Measurements from ENCODE around the gene MAD1L1.
A peak's percentile ranks its signal among the peaks of the same experiment; 100 is the strongest.

The MAD1L1 gene

GRCh38 chr7:2114052-2114451 is 118.7 kb downstream of the MAD1L1 start:
- DNase-seq: peak; percentile 46 to 60

DNA sequence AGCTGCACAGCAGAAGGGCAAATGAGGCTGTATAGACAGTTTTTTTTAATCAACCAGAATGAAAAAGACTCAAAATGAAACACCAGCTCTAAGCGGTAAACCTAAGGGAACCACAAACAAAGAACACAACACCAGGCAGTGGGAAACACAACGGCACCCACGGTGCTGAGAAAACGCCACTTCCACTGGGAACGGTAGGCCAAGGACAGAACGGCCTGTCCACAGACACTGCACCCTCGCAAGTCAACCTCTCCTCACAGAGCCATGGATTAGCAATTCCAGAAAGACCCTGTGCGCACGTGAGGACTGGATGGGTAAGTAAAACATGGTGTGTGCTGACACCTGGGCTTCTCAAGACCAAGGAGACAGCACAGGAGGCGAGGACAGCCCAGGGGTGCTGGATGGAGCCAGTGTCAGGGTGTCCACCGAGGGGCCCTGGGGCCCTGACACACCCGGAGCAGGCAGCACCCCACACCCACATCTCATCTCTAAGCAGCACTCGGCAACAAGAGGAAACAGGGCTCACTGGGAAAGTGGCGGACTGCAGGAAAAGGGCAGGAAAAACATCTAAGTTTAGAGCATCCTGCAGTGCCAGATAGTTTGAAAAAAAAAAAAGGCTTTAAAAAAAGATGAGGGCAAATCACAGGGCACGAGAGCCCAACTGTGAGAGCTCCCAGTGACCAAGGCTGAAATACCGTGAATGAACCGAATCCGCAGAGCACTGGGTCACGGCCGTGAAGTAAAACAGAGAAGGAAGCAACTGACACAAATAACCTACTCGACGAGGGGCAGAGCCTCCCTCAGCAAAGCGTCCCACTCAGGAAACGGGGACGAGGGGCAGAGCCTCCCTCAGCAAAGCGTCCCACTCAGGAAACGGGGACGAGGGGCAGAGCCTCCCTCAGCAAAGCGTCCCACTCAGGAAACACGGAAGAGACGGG is 120.2 kb downstream of the MAD1L1 start:
- peak in 1 of 2 donors; percentile 25 for DNase-seq

GRCh38 chr7:2111568-2111967 is 121.2 kb downstream of the MAD1L1 start:
- DNase-seq: no peak

DNA sequence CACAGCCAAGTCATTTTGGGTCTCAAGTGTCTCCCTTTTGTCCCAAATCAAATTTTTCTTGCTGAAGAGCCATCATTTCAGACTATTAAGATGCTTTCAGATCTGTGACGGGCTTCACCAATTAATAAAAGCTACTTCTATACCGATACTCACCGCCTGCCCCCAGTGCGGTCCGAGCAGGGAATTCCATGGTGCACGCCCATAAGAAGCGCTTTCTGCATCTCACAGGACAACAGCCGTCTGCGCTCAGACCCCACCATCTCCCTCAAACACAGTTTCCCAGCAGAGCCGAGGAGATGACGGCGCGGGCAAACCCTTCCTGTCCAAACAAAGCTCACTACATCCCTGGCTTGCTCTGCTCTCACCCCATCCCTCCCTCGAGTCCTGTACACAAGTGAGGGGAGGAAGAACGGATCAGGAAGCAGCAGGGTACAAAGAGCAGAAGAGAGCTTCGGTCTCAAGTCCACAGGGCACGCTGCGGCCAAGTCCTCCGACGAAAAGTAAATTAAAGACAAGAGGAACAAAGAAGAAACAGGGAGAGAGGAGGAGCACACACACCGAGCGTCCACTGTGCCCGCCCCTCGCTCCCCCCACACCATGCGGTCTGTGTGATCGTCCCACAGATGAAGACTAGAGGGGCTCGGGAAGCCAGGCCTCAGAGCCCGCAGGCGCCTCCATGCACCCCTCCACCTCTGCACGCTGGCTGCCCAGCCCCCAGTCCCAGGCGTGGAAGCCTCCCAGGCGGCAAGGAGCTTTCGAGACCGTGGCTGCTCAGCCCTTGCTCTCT is 121.9 kb downstream of the MAD1L1 start:
- no peak for DNase-seq

DNA sequence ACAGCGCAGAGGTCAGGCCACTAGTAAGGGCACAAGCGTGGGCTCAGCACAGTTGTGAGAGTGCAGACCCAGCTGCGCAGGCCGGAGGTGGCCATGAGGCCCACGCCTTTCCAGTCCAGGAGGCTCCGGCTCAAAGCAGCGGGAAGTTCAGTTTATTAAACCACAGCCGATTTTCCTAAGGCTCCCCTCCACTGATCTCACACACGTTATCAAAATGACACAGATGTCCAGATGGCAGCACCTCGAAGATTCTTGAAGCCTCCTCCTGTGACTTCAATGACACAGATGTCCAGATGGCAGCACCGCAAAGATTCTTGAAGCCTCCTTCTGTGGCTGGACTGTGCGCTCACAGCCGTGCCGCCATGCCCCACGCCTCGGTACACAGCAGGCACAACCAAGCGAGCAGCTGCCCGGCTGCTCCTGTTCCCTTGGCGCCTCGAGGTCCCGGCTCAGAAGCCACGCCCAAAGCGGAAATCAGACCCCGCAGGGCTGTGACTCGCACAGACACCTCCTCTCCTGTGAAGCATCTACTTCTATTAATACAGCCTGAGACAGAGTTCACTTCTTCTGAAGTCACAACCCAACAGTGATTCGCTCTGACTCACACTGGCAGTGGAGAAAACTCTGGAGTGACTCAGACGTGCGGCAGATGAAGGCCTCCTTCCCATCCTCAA is 122.7 kb downstream of the MAD1L1 start:
- peak; percentile 79 to 92 for DNase-seq

DNA sequence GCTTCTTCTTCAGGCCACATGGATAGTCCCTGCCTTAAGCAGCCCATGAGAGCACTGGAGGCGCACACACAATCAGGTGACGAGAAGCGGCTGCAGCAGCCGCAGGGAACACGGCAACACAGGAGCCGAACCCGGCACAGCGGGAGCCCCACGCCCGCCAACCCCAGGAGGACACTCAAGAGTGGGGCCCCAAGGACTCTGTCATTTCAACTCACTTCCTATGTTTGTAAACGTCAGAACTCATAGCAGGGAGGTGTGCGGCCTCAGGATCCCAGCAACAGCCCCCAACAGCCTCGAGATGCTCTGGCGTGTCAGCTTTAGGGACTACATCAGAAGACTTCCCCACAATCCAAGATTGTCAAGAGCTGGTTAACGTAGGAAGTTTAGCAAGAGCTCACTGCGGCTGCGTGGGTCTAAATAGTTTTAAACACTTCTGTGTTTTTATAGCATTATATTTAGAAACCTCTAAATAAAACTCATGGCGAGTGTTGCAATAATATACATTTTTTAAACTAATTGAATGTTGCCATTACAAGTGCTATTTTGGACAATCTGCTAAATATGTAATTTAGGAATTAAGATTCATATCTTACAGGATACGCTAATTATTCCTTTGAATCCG is 123.4 kb downstream of the MAD1L1 start:
- DNase-seq: peak; percentile 77 to 88

DNA sequence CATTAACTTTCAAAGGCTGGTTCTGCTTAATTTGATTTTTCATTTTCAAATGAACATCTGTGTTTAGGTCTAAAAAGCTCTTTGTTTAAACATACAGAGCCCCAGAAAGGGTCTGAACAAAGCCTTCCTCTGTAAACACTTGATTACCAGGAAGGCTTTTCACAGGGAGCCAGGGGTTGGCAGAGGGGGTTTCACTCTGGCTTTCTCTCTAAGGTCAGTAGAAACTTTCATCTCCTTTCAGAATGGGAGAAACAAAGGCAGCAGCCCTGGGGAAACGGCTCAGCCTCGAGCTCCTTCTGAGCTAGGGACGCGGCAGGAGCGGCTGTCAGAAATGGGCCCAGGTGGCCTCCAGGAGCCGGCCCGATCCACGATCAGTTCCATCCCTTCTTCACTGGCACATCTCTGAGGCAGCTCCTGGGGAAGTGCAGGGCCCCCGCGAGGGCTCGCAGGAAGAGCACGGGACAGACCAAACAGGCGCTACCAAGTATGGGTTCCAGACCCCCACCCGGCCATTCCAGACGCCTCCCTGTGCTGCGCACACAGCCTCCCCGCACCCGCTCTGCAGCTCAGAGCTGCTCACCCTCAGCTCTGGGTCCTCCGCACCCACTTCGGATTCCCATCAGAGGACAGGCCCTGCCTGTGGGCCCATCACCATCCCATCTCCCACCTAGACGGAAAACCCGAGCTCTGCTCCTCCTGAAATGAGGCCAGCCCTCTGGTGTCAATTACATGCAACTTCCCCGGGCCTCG is 124.1 kb downstream of the MAD1L1 start:
- no peak for DNase-seq

DNA sequence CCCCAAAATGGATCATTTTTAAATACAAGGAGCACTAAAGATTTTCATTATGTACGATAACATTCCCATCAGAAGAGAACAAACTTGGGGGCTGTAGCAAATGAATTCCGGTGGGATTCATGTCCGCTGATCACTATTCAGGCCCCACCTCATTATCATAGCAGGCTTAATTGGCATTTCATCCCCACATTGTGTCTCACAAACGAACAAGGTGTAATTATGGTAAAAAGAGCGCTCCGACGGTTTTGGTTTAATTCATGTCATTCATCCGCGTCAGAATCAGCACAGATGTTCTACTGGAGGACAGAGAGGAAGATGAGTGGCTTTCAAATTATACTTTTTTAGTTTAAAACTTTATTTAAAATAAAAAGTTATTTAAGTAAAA is 124.7 kb downstream of the MAD1L1 start:
- DNase-seq: no peak

- no peak for DNase-seq
Measured at GRCh38 chr7:2107386-2108070, 125.2 kb downstream of the MAD1L1 start.

- DNase-seq: no peak
Measured at GRCh38 chr7:2106924-2107323, 125.8 kb downstream of the MAD1L1 start.

- no peak for DNase-seq
Measured at GRCh38 chr7:2106440-2106839, 126.3 kb downstream of the MAD1L1 start.

DNA sequence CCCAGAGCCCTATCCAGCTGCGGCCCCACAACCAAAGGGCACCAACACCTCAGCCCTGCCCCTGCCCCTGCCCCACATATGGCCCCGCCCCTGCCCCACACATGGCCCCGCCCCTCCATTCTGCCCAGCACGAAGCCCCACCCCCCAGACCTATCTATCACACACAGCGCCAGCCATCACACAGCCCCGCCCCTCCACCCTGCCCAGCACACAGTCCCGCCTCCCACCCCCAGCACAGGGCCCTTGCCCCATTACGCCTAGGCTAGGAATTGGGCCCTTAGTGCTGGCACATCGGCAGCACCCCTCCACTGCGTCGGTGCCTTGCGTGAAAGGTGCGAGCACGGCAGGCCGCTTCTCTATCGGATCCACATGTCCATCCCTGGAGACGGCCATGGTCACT is 126.8 kb downstream of the MAD1L1 start:
- no peak for DNase-seq

GRCh38 chr7:2105280-2105679 is 127.5 kb downstream of the MAD1L1 start:
- DNase-seq: peak in 1 of 2 donors; percentile 32

DNA sequence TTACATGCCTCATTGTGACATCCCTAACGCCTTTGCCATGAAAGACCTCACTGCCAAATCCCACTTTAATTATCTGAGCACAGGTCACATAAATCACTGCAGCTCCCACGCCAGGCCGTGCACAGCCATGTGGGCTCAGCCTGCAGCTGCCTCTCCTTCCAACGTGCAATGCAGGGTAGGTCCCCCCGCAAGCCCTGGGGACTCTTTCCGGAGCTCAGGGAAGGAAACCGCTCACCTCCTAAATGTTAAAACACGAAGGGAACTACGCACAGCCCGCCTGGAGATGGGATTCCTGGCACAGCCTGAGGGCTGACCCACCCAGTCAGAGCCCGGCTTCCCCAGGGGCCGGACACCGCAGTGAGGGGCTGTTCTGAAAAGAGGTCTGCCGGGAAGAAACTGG is 128.0 kb downstream of the MAD1L1 start:
- no peak for DNase-seq

- DNase-seq: peak; percentile 80 to 90
Measured at GRCh38 chr7:2104107-2104710, 128.5 kb downstream of the MAD1L1 start.

DNA sequence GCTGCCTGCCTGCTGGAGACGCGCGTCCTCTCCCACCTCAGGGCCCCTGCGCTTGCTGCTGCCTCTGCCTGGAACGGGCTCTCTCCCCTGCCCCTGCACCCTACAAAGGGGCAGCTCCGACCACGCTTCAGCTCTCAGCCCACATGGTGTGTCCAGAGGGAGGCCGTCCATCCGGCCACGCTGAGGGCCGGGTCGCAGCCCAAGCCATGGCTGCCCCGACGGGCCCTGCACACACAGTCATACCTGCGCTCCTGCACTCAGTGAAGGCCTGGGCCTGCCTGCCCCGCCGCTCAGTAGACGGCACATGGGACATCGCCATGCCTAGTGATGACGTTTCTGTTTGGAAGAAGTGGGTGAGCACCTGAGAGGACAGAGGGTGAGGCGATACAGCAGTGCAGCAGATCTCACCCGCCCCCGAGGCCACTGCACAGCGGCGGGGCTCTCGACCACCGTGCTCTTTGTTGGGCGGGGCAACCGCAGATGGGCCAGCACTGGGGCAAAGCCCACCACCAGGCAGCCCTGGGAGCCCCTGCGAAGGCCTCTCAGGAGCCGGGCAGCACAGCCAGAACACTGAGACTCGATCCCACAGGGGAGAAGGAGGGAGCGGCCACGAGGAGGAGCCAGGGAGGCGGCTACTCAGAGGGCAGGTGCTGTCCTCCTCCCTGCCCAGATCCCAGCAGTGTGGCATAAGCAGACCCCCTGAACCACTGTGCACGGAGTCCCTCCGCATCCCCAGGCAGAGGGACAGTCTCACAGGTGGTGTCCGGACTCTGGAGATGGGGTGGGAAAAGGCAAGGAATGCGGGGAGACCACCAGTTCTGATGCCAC is 129.5 kb downstream of the MAD1L1 start:
- no peak for DNase-seq

- DNase-seq: no peak
Measured at GRCh38 chr7:2102375-2102723, 130.4 kb downstream of the MAD1L1 start.

- no peak for DNase-seq
Measured at GRCh38 chr7:2101630-2102374, 130.9 kb downstream of the MAD1L1 start.
